MCF 10A (cell line): Measurements from ENCODE around the gene SSC5D. TPM values are rescaled to one million over a fixed set of nuclear protein-coding genes. Genes with fewer than 3 reads are reported as not detected.

ENCODE experiments used
- BruUV-seq: library from RNA; stranded (reverse); fragments of 400-500 nt; replicated peaks from 2 replicates; lab custom pipeline; 2021; lab: Mats Ljungman, UMichigan
- CTCF ChIA-PET: fragments of 300-600 bp; sonication (Branson Sonifier 250); formaldehyde crosslinking; extraction: SDS; loops from one replicate; lab custom pipeline; 2021; ENCODE audit warnings: antibody characterized with exemption, inconsistent platforms; lab: Yijun Ruan, JAX
- POLR2A ChIA-PET: fragments of 300-600, 350-650 bp; sonication (Branson Sonifier 250); formaldehyde crosslinking; extraction: SDS; loops from one replicate; lab custom pipeline; 2020; ENCODE audit warnings: antibody characterized with exemption, inconsistent platforms; lab: Yijun Ruan, JAX
- DNase-seq: peaks from one replicate; pipeline ENCODE4 v3.0.0-alpha.2; 2018; ENCODE audit not compliant: unreplicated experiment
- H3K27ac Mint-ChIP-seq: one replicate; pipeline ENCODE4 v1.8.0; 2022; ENCODE audit warnings: mild to moderate bottlenecking, low read depth, mixed read lengths; ENCODE audit not compliant: unreplicated experiment
- H3K27me3 Mint-ChIP-seq: one replicate; pipeline ENCODE4 v1.8.0; 2022; ENCODE audit warnings: mixed read lengths; ENCODE audit not compliant: insufficient read depth, unreplicated experiment
- H3K36me3 Mint-ChIP-seq: one replicate; pipeline ENCODE4 v1.8.0; 2022; ENCODE audit warnings: mild to moderate bottlenecking, moderate library complexity, mixed read lengths; ENCODE audit not compliant: insufficient read depth, unreplicated experiment
- H3K4me1 Mint-ChIP-seq: one replicate; pipeline ENCODE4 v1.8.0; 2022; ENCODE audit warnings: mixed read lengths; ENCODE audit not compliant: insufficient read depth, unreplicated experiment
- H3K4me3 Mint-ChIP-seq: one replicate; pipeline ENCODE4 v1.8.0; 2022; ENCODE audit warnings: mild to moderate bottlenecking, moderate library complexity, mixed read lengths; ENCODE audit not compliant: unreplicated experiment
- H3K9me3 Mint-ChIP-seq: one replicate; pipeline ENCODE4 v1.8.0; 2022; ENCODE audit warnings: mixed read lengths; ENCODE audit not compliant: unreplicated experiment
- intact Hi-C: fragments of 100-400 bp; cut with micrococcal nuclease; formaldehyde crosslinking; loops from 2 replicates; pipeline ENCODE4 v1.14.1; 2022
- total RNA-seq: library from RNA; stranded (reverse); gene quantifications from 2 replicates; pipeline ENCODE4 v1.2.3, GENCODE V29; 2022
- TF ChIP-seq, protein P1 (sequence below): fragments of 200-600 bp; IDR thresholded peaks from one replicate; pipeline ENCODE4 v1.8.0; 2022; ENCODE audit warnings: antibody characterized with exemption, mild to moderate bottlenecking; ENCODE audit not compliant: unreplicated experiment

SSC5D gene
- total RNA-seq, 1 experiment from 2014 or later, result 0.33 TPM

DNA sequence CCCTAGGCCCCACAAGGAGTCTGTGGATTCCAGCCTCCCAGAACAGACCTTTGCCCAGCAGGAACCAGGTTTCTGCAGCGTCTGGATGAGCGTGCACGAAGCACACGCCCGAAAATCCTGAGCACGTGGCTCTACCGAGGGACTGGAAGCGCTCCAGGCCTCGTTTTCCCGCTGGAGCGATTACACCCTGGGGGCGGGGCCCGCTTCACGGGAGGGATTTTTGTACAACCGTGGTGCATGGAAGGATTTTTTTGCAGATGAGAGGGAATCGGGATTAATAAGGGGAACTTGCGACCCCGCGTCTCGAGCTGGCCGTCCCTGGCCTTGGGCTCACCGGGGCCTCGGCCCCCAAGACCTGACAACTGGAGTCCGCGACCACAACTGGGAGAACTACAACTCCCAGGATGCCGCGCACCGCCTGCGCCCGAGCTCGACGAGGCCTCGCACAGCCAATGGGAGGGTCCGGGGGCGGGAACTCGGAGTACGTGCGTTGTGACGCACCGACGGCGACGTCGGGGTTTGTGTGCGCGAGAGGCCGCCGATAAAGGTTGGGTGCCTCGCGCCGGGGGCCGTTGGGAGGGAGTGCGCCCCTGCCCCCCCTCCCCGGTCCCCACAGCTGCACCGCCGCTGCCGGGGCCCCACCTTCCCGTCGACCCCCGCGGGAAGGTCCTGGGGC, 12.0 kb upstream of the SSC5D start, which contains the start of gene ZNF628:
TSS of gene ZNF628 (plus strand) at position 518 of the 676 bp plus-strand sequence. CDS start 3,294 bp downstream, outside the sequence.
- POLR2A ChIA-PET, result interaction anchor here (0.5 to 3.3 kb wide), 26 partner anchors 9 to 1826 kb away, joined by 3 to 46 read pairs (median 5); partner anchors contain the start of genes HSPBP1, ISOC2, KMT5C and NAT14
- CTCF ChIA-PET, result interaction anchor here (0.5 to 4.2 kb wide), 9 partner anchors 9 to 995 kb away, joined by 3 to 42 read pairs (median 4); partner anchors contain the start of genes TMEM238 and ZNF865
- no peaks in the 10 kb centered on the region for H3K36me3 Mint-ChIP-seq
- TF ChIP-seq, protein P1, sequence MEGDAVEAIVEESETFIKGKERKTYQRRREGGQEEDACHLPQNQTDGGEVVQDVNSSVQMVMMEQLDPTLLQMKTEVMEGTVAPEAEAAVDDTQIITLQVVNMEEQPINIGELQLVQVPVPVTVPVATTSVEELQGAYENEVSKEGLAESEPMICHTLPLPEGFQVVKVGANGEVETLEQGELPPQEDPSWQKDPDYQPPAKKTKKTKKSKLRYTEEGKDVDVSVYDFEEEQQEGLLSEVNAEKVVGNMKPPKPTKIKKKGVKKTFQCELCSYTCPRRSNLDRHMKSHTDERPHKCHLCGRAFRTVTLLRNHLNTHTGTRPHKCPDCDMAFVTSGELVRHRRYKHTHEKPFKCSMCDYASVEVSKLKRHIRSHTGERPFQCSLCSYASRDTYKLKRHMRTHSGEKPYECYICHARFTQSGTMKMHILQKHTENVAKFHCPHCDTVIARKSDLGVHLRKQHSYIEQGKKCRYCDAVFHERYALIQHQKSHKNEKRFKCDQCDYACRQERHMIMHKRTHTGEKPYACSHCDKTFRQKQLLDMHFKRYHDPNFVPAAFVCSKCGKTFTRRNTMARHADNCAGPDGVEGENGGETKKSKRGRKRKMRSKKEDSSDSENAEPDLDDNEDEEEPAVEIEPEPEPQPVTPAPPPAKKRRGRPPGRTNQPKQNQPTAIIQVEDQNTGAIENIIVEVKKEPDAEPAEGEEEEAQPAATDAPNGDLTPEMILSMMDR, result no peak
- no TSS peak for BruUV-seq
- intact Hi-C loops, result no loop called here
- H3K9me3 Mint-ChIP-seq, result no peaks in the 10 kb centered on the region
- H3K4me3 Mint-ChIP-seq, result peak within 1 kb of the TSS; percentile 89
- H3K27ac Mint-ChIP-seq, result peak within 1 kb of the TSS; percentile 91
- H3K4me1 Mint-ChIP-seq, result peaks cover 33% of the 10 kb centered on the region
- no peaks in the 10 kb centered on the region for H3K27me3 Mint-ChIP-seq
- peak; percentile 99 for DNase-seq

DNA sequence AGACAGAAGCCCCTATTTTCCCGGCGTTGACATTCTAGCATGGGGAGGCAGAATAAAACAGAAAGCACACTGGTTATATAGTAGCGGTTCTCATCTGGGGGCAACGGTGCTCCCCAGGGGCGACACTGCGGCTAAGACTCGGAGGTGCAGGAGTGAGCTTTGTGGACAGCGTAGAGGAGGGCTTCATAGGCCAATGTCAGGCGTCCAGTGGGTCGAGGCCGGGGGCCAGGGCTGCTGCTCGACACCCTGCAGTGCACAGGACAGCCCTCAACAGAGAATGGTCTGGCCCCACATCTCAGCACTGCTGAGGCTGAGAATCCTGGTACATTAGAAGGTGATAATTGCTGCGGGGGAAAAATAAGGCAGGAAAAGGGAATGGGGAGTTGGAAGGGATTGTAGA, 10.3 kb upstream of the SSC5D start:
- no peaks in the 10 kb centered on the region for H3K36me3 Mint-ChIP-seq
- TF ChIP-seq, protein P1, result no peak
- ChIA-PET CTCF (interaction anchor here (1.8 to 4.2 kb wide), 3 partner anchors 11 to 337 kb away, joined by 4 to 42 read pairs (median 18); no protein-coding TSS in a partner anchor), POLR2A (interaction anchor here (1.4 to 2.4 kb wide), 2 partner anchors 31 to 145 kb away, joined by 5 to 22 read pairs; no protein-coding TSS in a partner anchor)
- H3K4me1 Mint-ChIP-seq, result peaks cover 33% of the 10 kb centered on the region
- peak overlapping the region; percentile 89 for H3K4me3 Mint-ChIP-seq
- H3K27me3 Mint-ChIP-seq, result no peaks in the 10 kb centered on the region
- H3K27ac Mint-ChIP-seq, result peak overlapping the region; percentile 75
- no peaks in the 10 kb centered on the region for H3K9me3 Mint-ChIP-seq
- no TSS peak for BruUV-seq
- intact Hi-C loops, result no loop called here
- DNase-seq, result no peak

DNA sequence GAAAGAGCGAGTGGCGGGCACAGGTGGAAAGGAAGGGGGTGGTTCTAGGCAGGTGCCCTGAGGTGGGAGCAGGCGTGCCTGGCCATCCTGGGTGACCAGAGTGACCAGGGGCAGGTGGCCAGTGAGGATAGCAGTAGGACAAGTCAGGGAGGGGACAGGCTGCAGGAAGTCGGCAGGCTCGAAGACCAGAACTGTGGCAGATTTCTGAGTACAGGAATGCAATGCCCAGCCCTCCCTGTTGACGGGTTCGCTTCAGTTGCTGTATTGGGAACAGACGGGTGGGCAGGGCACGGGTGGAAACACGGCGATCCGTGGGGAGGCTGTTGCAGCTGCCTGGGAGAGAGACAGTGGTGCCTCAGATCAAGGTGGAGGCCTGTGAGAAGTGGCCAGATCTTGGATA, 9.9 kb upstream of the SSC5D start:
- DNase-seq, result no peak
- peak overlapping the region; percentile 75 for H3K27ac Mint-ChIP-seq
- intact Hi-C loops, result no loop called here
- CTCF ChIA-PET, result interaction anchor here (1.0 to 4.2 kb wide), 5 partner anchors 11 to 338 kb away, joined by 4 to 42 read pairs (median 5); partner anchors contain the start of gene ZNF865
- POLR2A ChIA-PET, result no interaction called here
- no peaks in the 10 kb centered on the region for H3K9me3 Mint-ChIP-seq
- no TSS peak for BruUV-seq
- H3K4me1 Mint-ChIP-seq, result peaks cover 33% of the 10 kb centered on the region
- peak overlapping the region; percentile 89 for H3K4me3 Mint-ChIP-seq
- TF ChIP-seq, protein P1, result no peak
- H3K36me3 Mint-ChIP-seq, result no peaks in the 10 kb centered on the region
- H3K27me3 Mint-ChIP-seq, result no peaks in the 10 kb centered on the region

DNA sequence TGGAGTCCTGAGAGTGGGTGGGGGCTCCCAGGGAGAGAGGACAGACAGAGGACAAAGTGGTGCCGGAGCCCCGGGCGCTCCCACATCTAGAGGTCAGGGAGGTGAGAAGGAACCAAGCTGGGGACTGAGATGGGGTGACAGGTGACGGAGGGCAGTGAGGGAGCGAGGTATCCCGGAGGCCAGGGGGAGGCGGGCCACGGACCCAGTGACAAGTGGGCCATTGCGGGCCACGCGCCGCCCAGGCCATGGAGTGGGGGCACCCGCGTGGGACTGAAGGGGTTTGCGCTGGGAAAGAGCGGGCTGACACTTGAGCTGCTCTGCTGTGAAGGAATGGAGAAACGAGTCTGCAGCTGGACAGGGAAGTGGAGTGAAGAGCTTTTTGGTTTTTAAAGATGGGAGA, 9.2 kb upstream of the SSC5D start:
- TF ChIP-seq, protein P1, result no peak
- DNase-seq, result no peak
- H3K36me3 Mint-ChIP-seq, result no peaks in the 10 kb centered on the region
- H3K4me1 Mint-ChIP-seq, result peaks cover 33% of the 10 kb centered on the region
- ChIA-PET CTCF (interaction anchor here (0.6 to 1.8 kb wide), 6 partner anchors 11 to 338 kb away, joined by 3 to 9 read pairs (median 4); partner anchors contain the start of gene ZNF865), POLR2A (no interaction called here)
- no peak overlapping the region for H3K4me3 Mint-ChIP-seq
- no peaks in the 10 kb centered on the region for H3K9me3 Mint-ChIP-seq
- intact Hi-C loops, result no loop called here
- no peaks in the 10 kb centered on the region for H3K27me3 Mint-ChIP-seq
- BruUV-seq, result no TSS peak
- H3K27ac Mint-ChIP-seq, result peak overlapping the region; percentile 75
